OCI-LY3 (cell line): ENCODE results near the gene TFDP1.

Experiments used
- H2AFZ ChIP-seq: fragments of 200-600, 300-600 bp; shearing (Covaris generic); 2 replicates; pipeline ENCODE4 v1.6.0; 2014; ENCODE audit warnings: antibody characterized with exemption, low read depth, low read length
- H3K27ac ChIP-seq: fragments of 200-600, 300-600 bp; sonication (generic); 2 replicates; pipeline ENCODE4 v1.5.1; 2014; ENCODE audit warnings: mild to moderate bottlenecking, low read length, moderate library complexity, mixed read lengths
- H3K27me3 ChIP-seq: fragments of 200-600, 300-600 bp; sonication (generic); 2 replicates; pipeline ENCODE4 v1.6.1; 2014; ENCODE audit warnings: low read depth, low read length, mixed read lengths
- H3K36me3 ChIP-seq: fragments of 200-600, 300-600 bp; sonication (generic); replicated peaks from 2 replicates; pipeline ENCODE3; 2014; ENCODE audit warnings: low read depth, low read length, mixed read lengths
- H3K4me1 ChIP-seq: fragments of 300-600, 200-600 bp; sonication (generic); 2 replicates; pipeline ENCODE4 v1.6.1; 2014; ENCODE audit warnings: low read length, mixed read lengths
- H3K4me2 ChIP-seq: fragments of 200-600, 300-600 bp; sonication (generic); 2 replicates; pipeline ENCODE4 v1.6.1; 2014; ENCODE audit warnings: low read length, mixed read lengths
- H3K4me3 ChIP-seq: fragments of 300-600, 200-600 bp; sonication (generic); 2 replicates; pipeline ENCODE4 v1.5.1; 2014; ENCODE audit warnings: antibody characterized with exemption, mild to moderate bottlenecking, low read length, moderate library complexity
- H3K79me2 ChIP-seq: fragments of 300-600, 200-600 bp; shearing (Covaris generic); 2 replicates; pipeline ENCODE4 v1.6.1; 2014; ENCODE audit warnings: mild to moderate bottlenecking, low read length, mixed read lengths
- H3K9ac ChIP-seq: fragments of 300-600, 200-600 bp; shearing (Covaris generic); 2 replicates; pipeline ENCODE4 v1.6.0; 2014; ENCODE audit warnings: mild to moderate bottlenecking, low read length, moderate library complexity
- H3K9me3 ChIP-seq: fragments of 200-600, 300-600 bp; shearing (Covaris generic); 2 replicates; pipeline ENCODE4 v1.6.1; 2014; ENCODE audit warnings: low read length, mixed read lengths; ENCODE audit not compliant: insufficient read depth
- H4K20me1 ChIP-seq: fragments of 200-600, 300-600 bp; sonication (generic); 2 replicates; pipeline ENCODE4 v1.6.1; 2016; ENCODE audit warnings: low read length, mixed read lengths; ENCODE audit not compliant: insufficient read depth
- EZH2phosphoT487 ChIP-seq: fragments of 200-600 bp; shearing (Covaris generic); IDR thresholded peaks from 2 replicates; pipeline ENCODE4 v1.6.1; 2018; ENCODE audit warnings: antibody characterized with exemption, mixed run types, low read depth
- TF ChIP-seq, protein P1 (sequence below): fragments of 200-600, 300-600 bp; sonication (generic); IDR thresholded peaks from 2 replicates; pipeline ENCODE4 v1.5.1; 2014; ENCODE audit warnings: antibody characterized with exemption, low read length, low read depth

Gene TFDP1

DNA sequence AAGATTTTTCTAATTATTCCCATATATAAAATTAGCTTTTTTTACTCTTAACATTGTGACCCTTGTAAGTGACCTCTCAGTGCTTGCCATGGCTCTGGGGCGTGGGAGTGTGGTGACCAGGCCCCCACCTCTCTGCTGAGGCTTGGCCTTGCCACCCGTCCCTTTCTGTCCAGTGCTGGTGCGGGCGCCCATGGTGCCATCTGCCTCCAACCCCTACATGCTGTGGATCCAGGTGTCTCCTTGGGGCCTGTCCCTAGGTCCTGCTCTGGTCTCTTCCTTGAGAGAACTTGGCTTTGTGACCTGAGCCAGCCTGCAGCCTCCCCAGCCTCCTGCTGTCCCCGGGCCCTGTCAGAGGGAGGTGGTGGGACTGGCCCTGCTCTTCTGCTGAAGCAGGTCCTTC lies 27.4 kb downstream of the TFDP1 start:
- H4K20me1 ChIP-seq = peaks cover 94% of the 10 kb centered on the region
- H3K27ac ChIP-seq = no peak overlapping the region
- peaks cover 75% of the 10 kb centered on the region for H3K36me3 ChIP-seq
- H3K4me1 ChIP-seq = no peaks in the 10 kb centered on the region
- H2AFZ ChIP-seq = no peak overlapping the region
- H3K27me3 ChIP-seq = no peaks in the 10 kb centered on the region
- TF ChIP-seq, protein P1, sequence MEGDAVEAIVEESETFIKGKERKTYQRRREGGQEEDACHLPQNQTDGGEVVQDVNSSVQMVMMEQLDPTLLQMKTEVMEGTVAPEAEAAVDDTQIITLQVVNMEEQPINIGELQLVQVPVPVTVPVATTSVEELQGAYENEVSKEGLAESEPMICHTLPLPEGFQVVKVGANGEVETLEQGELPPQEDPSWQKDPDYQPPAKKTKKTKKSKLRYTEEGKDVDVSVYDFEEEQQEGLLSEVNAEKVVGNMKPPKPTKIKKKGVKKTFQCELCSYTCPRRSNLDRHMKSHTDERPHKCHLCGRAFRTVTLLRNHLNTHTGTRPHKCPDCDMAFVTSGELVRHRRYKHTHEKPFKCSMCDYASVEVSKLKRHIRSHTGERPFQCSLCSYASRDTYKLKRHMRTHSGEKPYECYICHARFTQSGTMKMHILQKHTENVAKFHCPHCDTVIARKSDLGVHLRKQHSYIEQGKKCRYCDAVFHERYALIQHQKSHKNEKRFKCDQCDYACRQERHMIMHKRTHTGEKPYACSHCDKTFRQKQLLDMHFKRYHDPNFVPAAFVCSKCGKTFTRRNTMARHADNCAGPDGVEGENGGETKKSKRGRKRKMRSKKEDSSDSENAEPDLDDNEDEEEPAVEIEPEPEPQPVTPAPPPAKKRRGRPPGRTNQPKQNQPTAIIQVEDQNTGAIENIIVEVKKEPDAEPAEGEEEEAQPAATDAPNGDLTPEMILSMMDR = no peak
- TF ChIP-seq EZH2phosphoT487 = no peak
- no peak overlapping the region for H3K4me2 ChIP-seq
- no peak overlapping the region for H3K4me3 ChIP-seq
- H3K9me3 ChIP-seq = no peaks in the 10 kb centered on the region
- H3K9ac ChIP-seq = no peak overlapping the region
- peaks cover 100% of the 10 kb centered on the region for H3K79me2 ChIP-seq

DNA sequence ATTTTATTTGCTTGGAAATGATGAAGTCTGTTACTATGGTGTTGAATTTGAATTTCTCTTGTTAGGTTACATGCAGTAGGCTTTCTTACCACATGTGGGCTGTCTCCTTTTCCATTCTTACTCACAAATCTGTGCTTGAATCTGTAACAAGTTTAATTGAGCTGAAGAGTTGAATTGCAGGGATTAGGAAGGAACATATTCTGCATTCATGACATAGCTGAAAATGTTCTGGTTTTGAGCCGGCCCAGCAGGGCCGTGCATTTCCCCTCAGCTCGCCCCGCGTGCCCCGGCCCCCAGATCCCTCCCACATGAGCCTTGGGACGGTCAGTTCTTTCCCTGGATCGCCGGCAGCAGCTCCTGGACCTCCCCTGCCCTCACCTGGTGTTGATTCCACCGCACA lies 28.1 kb downstream of the TFDP1 start:
- Histone ChIP-seq H3K27ac (no peak overlapping the region), H3K4me1 (no peaks in the 10 kb centered on the region), H4K20me1 (peaks cover 94% of the 10 kb centered on the region), H3K4me2 (no peak overlapping the region), H3K9ac (no peak overlapping the region), H2AFZ (no peak overlapping the region), H3K4me3 (no peak overlapping the region), H3K27me3 (no peaks in the 10 kb centered on the region), H3K79me2 (peaks cover 100% of the 10 kb centered on the region), H3K36me3 (peaks cover 74% of the 10 kb centered on the region), H3K9me3 (no peaks in the 10 kb centered on the region)
- TF ChIP-seq, protein P1 = no peak
- no peak for TF ChIP-seq EZH2phosphoT487

DNA sequence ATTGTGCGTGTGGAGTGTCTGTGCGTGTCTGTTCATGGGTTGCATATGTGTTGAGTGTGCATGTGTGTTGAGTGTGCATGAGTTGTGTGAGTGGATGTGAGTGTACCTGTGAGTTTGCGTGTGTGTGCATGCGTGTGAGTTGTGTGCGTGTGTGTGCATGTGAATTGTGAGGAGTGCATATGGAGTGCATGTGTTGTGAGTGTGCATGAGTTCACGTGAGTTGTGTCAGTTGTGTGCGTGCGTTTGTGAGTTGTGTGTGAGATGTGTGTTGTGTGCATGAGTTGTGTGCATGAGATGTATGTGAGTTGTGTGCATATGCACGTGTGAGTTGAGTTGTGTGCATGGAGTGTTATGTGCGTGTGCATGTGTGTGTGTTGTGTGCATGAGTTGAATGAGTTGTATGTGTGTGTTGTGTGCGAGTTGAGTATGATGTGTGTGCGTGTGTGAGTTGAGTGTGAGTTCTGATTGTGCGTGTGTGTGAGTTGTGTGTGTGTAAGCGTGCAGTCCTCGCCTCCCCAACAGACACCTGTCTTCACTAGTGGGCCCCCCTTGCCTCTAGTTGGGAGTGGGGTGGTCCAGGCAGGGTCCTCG lies 29.3 kb downstream of the TFDP1 start:
- Histone ChIP-seq H3K79me2 (peaks cover 100% of the 10 kb centered on the region), H3K9me3 (no peaks in the 10 kb centered on the region), H3K9ac (no peak overlapping the region), H3K36me3 (peaks cover 74% of the 10 kb centered on the region), H3K4me3 (no peak overlapping the region), H3K4me1 (no peaks in the 10 kb centered on the region), H3K27me3 (no peaks in the 10 kb centered on the region), H3K4me2 (no peak overlapping the region), H2AFZ (no peak overlapping the region), H4K20me1 (peaks cover 94% of the 10 kb centered on the region), H3K27ac (no peak overlapping the region)
- TF ChIP-seq EZH2phosphoT487 = no peak
- TF ChIP-seq, protein P1 = no peak

DNA sequence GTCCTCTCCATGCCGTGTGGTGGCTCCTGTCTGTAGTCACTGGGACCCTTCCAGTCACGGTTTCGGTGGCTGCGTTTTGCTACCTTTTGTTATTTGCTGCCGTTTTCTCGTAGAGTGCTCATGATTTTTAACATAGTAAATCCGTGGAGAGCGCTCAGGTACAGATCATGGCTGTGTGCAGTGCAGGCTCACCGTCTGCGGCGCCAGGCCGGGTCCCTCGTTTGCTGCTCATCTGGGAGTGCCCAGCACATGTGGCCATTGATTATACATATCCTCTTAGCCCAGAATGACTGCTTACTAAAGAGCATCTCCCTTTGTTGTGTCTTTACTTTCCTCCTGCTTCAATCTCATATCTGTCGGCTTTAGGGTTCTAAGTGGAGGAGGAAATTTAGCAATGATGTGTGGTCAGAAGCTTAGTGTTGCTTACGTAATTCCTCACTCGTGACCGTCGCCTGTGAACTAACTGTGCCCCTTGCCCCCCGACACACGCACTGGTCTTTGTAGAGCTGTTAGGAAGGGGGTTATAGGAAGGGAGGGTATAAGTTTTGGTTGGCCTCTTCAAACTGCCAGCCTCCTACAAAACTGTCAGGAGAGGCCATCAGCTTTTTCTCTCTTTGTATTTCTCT lies 31.8 kb downstream of the TFDP1 start:
- Histone ChIP-seq H3K4me1 (no peaks in the 10 kb centered on the region), H3K4me2 (no peak overlapping the region), H3K9me3 (no peaks in the 10 kb centered on the region), H3K36me3 (peaks cover 64% of the 10 kb centered on the region), H3K9ac (no peak overlapping the region), H2AFZ (no peak overlapping the region), H4K20me1 (peaks cover 87% of the 10 kb centered on the region), H3K27ac (no peak overlapping the region), H3K27me3 (no peaks in the 10 kb centered on the region), H3K79me2 (peaks cover 98% of the 10 kb centered on the region), H3K4me3 (no peak overlapping the region)
- TF ChIP-seq, protein P1 = no peak
- no peak for TF ChIP-seq EZH2phosphoT487
